Glutamatergic neuron (in vitro differentiated cells): ENCODE data around the gene CDH23. TPM values are rescaled to one million over a fixed set of nuclear protein-coding genes. Genes with fewer than 3 reads are reported as not detected.

ENCODE experiments used
- DNase-seq: peaks from one replicate; pipeline ENCODE4 v3.0.0; 2022
- H3K27ac Mint-ChIP-seq: one replicate; pipeline ENCODE4 v1.8.0; 2020; ENCODE audit warnings: mild to moderate bottlenecking, mixed read lengths, inconsistent platforms; ENCODE audit not compliant: unreplicated experiment
- H3K27me3 Mint-ChIP-seq: one replicate; pipeline ENCODE4 v1.8.0; 2020; ENCODE audit warnings: mild to moderate bottlenecking, moderate library complexity, mixed read lengths, inconsistent platforms; ENCODE audit not compliant: unreplicated experiment
- H3K36me3 Mint-ChIP-seq: one replicate; pipeline ENCODE4 v1.8.0; 2020; ENCODE audit warnings: mild to moderate bottlenecking, mixed read lengths, inconsistent platforms; ENCODE audit not compliant: unreplicated experiment
- H3K4me1 Mint-ChIP-seq: one replicate; pipeline ENCODE4 v1.8.0; 2020; ENCODE audit warnings: mild to moderate bottlenecking, low read depth, mixed read lengths, inconsistent platforms; ENCODE audit not compliant: unreplicated experiment
- H3K4me3 Mint-ChIP-seq: one replicate; pipeline ENCODE4 v1.8.0; 2020; ENCODE audit warnings: mild to moderate bottlenecking, mixed read lengths, inconsistent platforms; ENCODE audit not compliant: unreplicated experiment
- H3K9me3 Mint-ChIP-seq: one replicate; pipeline ENCODE4 v1.8.0; 2020; ENCODE audit warnings: mild to moderate bottlenecking, moderate library complexity, mixed read lengths, inconsistent platforms; ENCODE audit not compliant: unreplicated experiment
- CTCF ChIP-seq: fragments of 200-600 bp; sonication (generic); IDR thresholded peaks from one replicate; pipeline ENCODE4 v1.5.0; 2021; ENCODE audit not compliant: partially characterized antibody, unreplicated experiment
- total RNA-seq: library from RNA; stranded (reverse); fragmentation: NEBNext Ultra II Directional; extraction: Animal tissue kit (Norgen Biotek cat#: 25700); gene quantifications from one replicate; pipeline ENCODE4 v1.2.1, GENCODE V29; 2021; ENCODE audit not compliant: unreplicated experiment

The CDH23 gene
- total RNA-seq, 1 donor from 2014 or later, result 2.0 TPM

- Mint-ChIP-seq H3K27me3 (peaks cover 3% of the 10 kb centered on the region), H3K9me3 (no peaks in the 10 kb centered on the region), H3K4me3 (no peak overlapping the region), H3K36me3 (no peaks in the 10 kb centered on the region), H3K27ac (no peak overlapping the region), H3K4me1 (peaks cover 3% of the 10 kb centered on the region)
- DNase-seq, result no peak
- TF ChIP-seq CTCF, result no peak
Observed at GRCh38 chr10:71379118-71379766, 17.5 kb upstream of the CDH23 start.

- no peak for TF ChIP-seq CTCF
- H3K27ac Mint-ChIP-seq, result no peak overlapping the region
- H3K9me3 Mint-ChIP-seq, result no peaks in the 10 kb centered on the region
- peaks cover 2% of the 10 kb centered on the region for H3K27me3 Mint-ChIP-seq
- peaks cover 5% of the 10 kb centered on the region for H3K4me1 Mint-ChIP-seq
- H3K36me3 Mint-ChIP-seq, result no peaks in the 10 kb centered on the region
- DNase-seq, result no peak
- no peak overlapping the region for H3K4me3 Mint-ChIP-seq
Observed at GRCh38 chr10:71380841-71381240, 15.9 kb upstream of the CDH23 start.

- H3K27ac Mint-ChIP-seq, result no peak overlapping the region
- no peaks in the 10 kb centered on the region for H3K36me3 Mint-ChIP-seq
- no peak for DNase-seq
- TF ChIP-seq CTCF, result no peak
- H3K9me3 Mint-ChIP-seq, result no peaks in the 10 kb centered on the region
- no peak overlapping the region for H3K4me3 Mint-ChIP-seq
- H3K27me3 Mint-ChIP-seq, result peaks cover 2% of the 10 kb centered on the region
- peaks cover 5% of the 10 kb centered on the region for H3K4me1 Mint-ChIP-seq
Observed at GRCh38 chr10:71381611-71382010, 15.1 kb upstream of the CDH23 start.

- no peak for TF ChIP-seq CTCF
- Mint-ChIP-seq H3K36me3 (no peaks in the 10 kb centered on the region), H3K27me3 (peaks cover 2% of the 10 kb centered on the region), H3K27ac (no peak overlapping the region), H3K9me3 (no peaks in the 10 kb centered on the region), H3K4me1 (peaks cover 5% of the 10 kb centered on the region), H3K4me3 (no peak overlapping the region)
- DNase-seq, result no peak
Observed at GRCh38 chr10:71382028-71382427, 14.7 kb upstream of the CDH23 start.

GRCh38 chr10:71382757-71383156 lies 14.0 kb upstream of the CDH23 start:
- no peak for DNase-seq
- peaks cover 2% of the 10 kb centered on the region for H3K4me1 Mint-ChIP-seq
- no peaks in the 10 kb centered on the region for H3K9me3 Mint-ChIP-seq
- H3K27ac Mint-ChIP-seq, result no peak overlapping the region
- no peak overlapping the region for H3K4me3 Mint-ChIP-seq
- no peaks in the 10 kb centered on the region for H3K36me3 Mint-ChIP-seq
- no peak for TF ChIP-seq CTCF
- H3K27me3 Mint-ChIP-seq, result peaks cover 2% of the 10 kb centered on the region
